Measurements from ENCODE around the gene CDH23.

CDH23 gene

GRCh38 chr10:71534568-71535194 lies 138.0 kb downstream of the CDH23 start:
- H2AFZ ChIP-seq (ENCODE audit: low read length), result no peak overlapping the region
- TF ChIP-seq EZH2phosphoT487 (IDR thresholded peaks at IDR 0.05; ENCODE audit: low read length) (no peak), EZH2 (optimal IDR thresholded peaks at IDR 0.05; ENCODE audit: low read depth, low read length) (no peak), CTCF (IDR thresholded peaks at IDR 0.05; ENCODE audit: low read length) (no peak)
- DNase-seq, result no peak

GRCh38 chr10:71536332-71536731 lies 139.6 kb downstream of the CDH23 start:
- Histone ChIP-seq H3K4me2 (ENCODE audit: low read depth, low read length) (no peak overlapping the region), H3K9me2 (replicated peaks; ENCODE audit: insufficient read depth, low read length) (no peaks in the 10 kb centered on the region), H3F3A (ENCODE audit: insufficient read depth, low read length) (no peaks in the 10 kb centered on the region), H3K27ac (ENCODE audit: low read length) (no peak overlapping the region), H3K27me3 (replicated peaks; ENCODE audit: insufficient read depth, low read length) (peaks cover 94% of the 10 kb centered on the region), H4K20me1 (ENCODE audit: insufficient read depth, low read length) (no peaks in the 10 kb centered on the region), H3K79me2 (ENCODE audit: low read length) (no peaks in the 10 kb centered on the region), H3K9me3 (replicated peaks; ENCODE audit: insufficient read depth, low read length) (no peaks in the 10 kb centered on the region), H2AFZ (ENCODE audit: low read length) (no peak overlapping the region), H3K36me3 (replicated peaks; ENCODE audit: insufficient read depth, low read length) (no peaks in the 10 kb centered on the region), H3K4me1 (ENCODE audit: low read length) (no peaks in the 10 kb centered on the region), H3K9ac (ENCODE audit: low read length) (no peak overlapping the region), H3K4me3 (ENCODE audit: low read length) (no peak overlapping the region)
- DNase-seq, result no peak
- TF ChIP-seq EZH2 (optimal IDR thresholded peaks at IDR 0.05; ENCODE audit: low read depth, low read length), result no peak
- TF ChIP-seq EZH2phosphoT487 (IDR thresholded peaks at IDR 0.05; ENCODE audit: low read length), result no peak
- TF ChIP-seq CTCF (IDR thresholded peaks at IDR 0.05; ENCODE audit: low read length), result no peak

More at GRCh38 chr10:71534568-71535194, 138.0 kb downstream of the CDH23 start:
- peaks cover 87% of the 10 kb centered on the region for H3K27me3 ChIP-seq (replicated peaks; ENCODE audit: insufficient read depth, low read length)
- H3K27ac ChIP-seq (ENCODE audit: low read length), result no peak overlapping the region
- no peaks in the 10 kb centered on the region for H3F3A ChIP-seq (ENCODE audit: insufficient read depth, low read length)
- H3K9ac ChIP-seq (ENCODE audit: low read length), result no peak overlapping the region
- no peaks in the 10 kb centered on the region for H3K9me2 ChIP-seq (replicated peaks; ENCODE audit: insufficient read depth, low read length)
- H3K4me3 ChIP-seq (ENCODE audit: low read length), result no peak overlapping the region
- no peaks in the 10 kb centered on the region for H3K9me3 ChIP-seq (replicated peaks; ENCODE audit: insufficient read depth, low read length)
- H3K79me2 ChIP-seq (ENCODE audit: low read length), result no peaks in the 10 kb centered on the region
- no peak overlapping the region for H3K4me2 ChIP-seq (ENCODE audit: low read depth, low read length)
- H3K4me1 ChIP-seq (ENCODE audit: low read length), result no peaks in the 10 kb centered on the region
- H4K20me1 ChIP-seq (ENCODE audit: insufficient read depth, low read length), result no peaks in the 10 kb centered on the region
- H3K36me3 ChIP-seq (replicated peaks; ENCODE audit: insufficient read depth, low read length), result no peaks in the 10 kb centered on the region

- H3K36me3 ChIP-seq (replicated peaks; ENCODE audit: insufficient read depth, low read length), result no peaks in the 10 kb centered on the region
- H3K9me2 ChIP-seq (replicated peaks; ENCODE audit: insufficient read depth, low read length), result no peaks in the 10 kb centered on the region
- no peaks in the 10 kb centered on the region for H4K20me1 ChIP-seq (ENCODE audit: insufficient read depth, low read length)
- H3K27ac ChIP-seq (ENCODE audit: low read length), result no peak overlapping the region
- TF ChIP-seq EZH2 (optimal IDR thresholded peaks at IDR 0.05; ENCODE audit: low read depth, low read length) (no peak), CTCF (IDR thresholded peaks at IDR 0.05; ENCODE audit: low read length) (no peak), EZH2phosphoT487 (IDR thresholded peaks at IDR 0.05; ENCODE audit: low read length) (no peak)
- no peak overlapping the region for H2AFZ ChIP-seq (ENCODE audit: low read length)
- H3K9me3 ChIP-seq (replicated peaks; ENCODE audit: insufficient read depth, low read length), result no peaks in the 10 kb centered on the region
- H3K27me3 ChIP-seq (replicated peaks; ENCODE audit: insufficient read depth, low read length), result peaks cover 95% of the 10 kb centered on the region
- no peak for DNase-seq
- no peak overlapping the region for H3K9ac ChIP-seq (ENCODE audit: low read length)
- no peak overlapping the region for H3K4me2 ChIP-seq (ENCODE audit: low read depth, low read length)
- no peaks in the 10 kb centered on the region for H3F3A ChIP-seq (ENCODE audit: insufficient read depth, low read length)
- no peaks in the 10 kb centered on the region for H3K79me2 ChIP-seq (ENCODE audit: low read length)
- no peak overlapping the region for H3K4me3 ChIP-seq (ENCODE audit: low read length)
- no peaks in the 10 kb centered on the region for H3K4me1 ChIP-seq (ENCODE audit: low read length)
These were observed 140.4 kb downstream of the CDH23 start for GRCh38 chr10:71537125-71537524.

Data from MM.1S (cell line).